EL (cell line): ENCODE measurements around the gene XIAP.
A peak's percentile ranks its signal among the peaks of the same experiment; 100 is the strongest.
"Not testable (repeated sequence)": the region's sequence is repeated elsewhere in the genome, so short reads cannot be mapped to it uniquely, and the experiment has no call there.

Experiments used
- DNase-seq: peaks from one replicate; pipeline ENCODE4 v3.0.0-alpha.2; 2016

XIAP gene

GRCh38 chrX:123876844-123877243, 17.0 kb downstream of the XIAP start:
- no peak for DNase-seq

GRCh38 chrX:123878252-123878721, 18.4 kb downstream of the XIAP start:
- peak; percentile 25 for DNase-seq

- DNase-seq = no peak
These were observed 21.5 kb downstream of the XIAP start for GRCh38 chrX:123881330-123881729.

GRCh38 chrX:123882391-123882790, 22.5 kb downstream of the XIAP start:
- no peak for DNase-seq

GRCh38 chrX:123884809-123885408, 25.1 kb downstream of the XIAP start:
- DNase-seq = peak; percentile 39

- peak; percentile 12 for DNase-seq
These were observed 39.8 kb downstream of the XIAP start for GRCh38 chrX:123899701-123900100.

GRCh38 chrX:123903261-123903660, 43.4 kb downstream of the XIAP start:
- not testable (repeated sequence) for DNase-seq

GRCh38 chrX:123905332-123905731, 45.5 kb downstream of the XIAP start:
- no peak for DNase-seq

- DNase-seq = peak; percentile 27
These were observed 46.9 kb downstream of the XIAP start for GRCh38 chrX:123906557-123907316.

- no peak for DNase-seq
These were observed 49.7 kb downstream of the XIAP start for GRCh38 chrX:123909523-123909922.

- DNase-seq = no peak
These were observed 57.2 kb downstream of the XIAP start for GRCh38 chrX:123917069-123917468.

GRCh38 chrX:123918106-123918721, 58.4 kb downstream of the XIAP start:
- DNase-seq = no peak

- peak; percentile 64 for DNase-seq
These were observed 60.4 kb downstream of the XIAP start for GRCh38 chrX:123920105-123920785.

GRCh38 chrX:123923211-123923610, 63.4 kb downstream of the XIAP start:
- no peak for DNase-seq

- no peak for DNase-seq
These were observed 64.3 kb downstream of the XIAP start for GRCh38 chrX:123924186-123924585.

GRCh38 chrX:123927845-123928244, 68.0 kb downstream of the XIAP start:
- DNase-seq = no peak

GRCh38 chrX:123932055-123932454, 72.2 kb downstream of the XIAP start:
- not testable (repeated sequence) for DNase-seq

- no peak for DNase-seq
These were observed 83.2 kb downstream of the XIAP start for GRCh38 chrX:123943074-123943473.

- DNase-seq = no peak
These were observed 83.6 kb downstream of the XIAP start for GRCh38 chrX:123943488-123943887.

GRCh38 chrX:123949846-123950245, 90.0 kb downstream of the XIAP start:
- DNase-seq = no peak

- peak; percentile 52 for DNase-seq
These were observed 99.6 kb downstream of the XIAP start for GRCh38 chrX:123959281-123960063.

- no peak for DNase-seq
These were observed 101.1 kb downstream of the XIAP start for GRCh38 chrX:123960956-123961267.
